ENCODE results near the gene GALNT16.
"Not testable (repeated sequence)": the region's sequence is repeated elsewhere in the genome, so short reads cannot be mapped to it uniquely, and the experiment has no call there.

Gene GALNT16

GRCh38 chr14:69259527-69260189 is at the start of gene GALNT16:
Gene GALNT16, plus strand, starts transcription at chr14:69260158. Its CDS starts 133 bp downstream, at chr14:69260291.
- DNase-seq (ENCODE audit: low read depth in 2 of 2): no peak

GRCh38 chr14:69214393-69214792 is 45.6 kb upstream of the GALNT16 start:
- no peak for DNase-seq (ENCODE audit: low read depth in 2 of 2)

- DNase-seq (ENCODE audit: low read depth in 2 of 2): not testable (repeated sequence)
Measured at GRCh38 chr14:69217663-69218062, 42.3 kb upstream of the GALNT16 start.

GRCh38 chr14:69224946-69225345 is 35.0 kb upstream of the GALNT16 start:
- no peak for DNase-seq (ENCODE audit: low read depth in 2 of 2)

GRCh38 chr14:69226178-69226577 is 33.8 kb upstream of the GALNT16 start:
- no peak for DNase-seq (ENCODE audit: low read depth in 2 of 2)

- DNase-seq (ENCODE audit: low read depth in 2 of 2): no peak
Measured at GRCh38 chr14:69226736-69227135, 33.2 kb upstream of the GALNT16 start.

GRCh38 chr14:69231486-69231885 is 28.5 kb upstream of the GALNT16 start:
- DNase-seq (ENCODE audit: low read depth in 2 of 2): no peak

- no peak for DNase-seq (ENCODE audit: low read depth in 2 of 2)
Measured at GRCh38 chr14:69232388-69232787, 27.6 kb upstream of the GALNT16 start.

- no peak for DNase-seq (ENCODE audit: low read depth in 2 of 2)
Measured at GRCh38 chr14:69234106-69234505, 25.9 kb upstream of the GALNT16 start.

- no peak for DNase-seq (ENCODE audit: low read depth in 2 of 2)
Measured at GRCh38 chr14:69235708-69236107, 24.2 kb upstream of the GALNT16 start.

GRCh38 chr14:69237142-69237541 is 22.8 kb upstream of the GALNT16 start:
- no peak for DNase-seq (ENCODE audit: low read depth in 2 of 2)

- DNase-seq (ENCODE audit: low read depth in 2 of 2): no peak
Measured at GRCh38 chr14:69237584-69237983, 22.4 kb upstream of the GALNT16 start.

- no peak for DNase-seq (ENCODE audit: low read depth in 2 of 2)
Measured at GRCh38 chr14:69238883-69239282, 21.1 kb upstream of the GALNT16 start.

GRCh38 chr14:69240527-69241173 is 19.3 kb upstream of the GALNT16 start:
- no peak for DNase-seq (ENCODE audit: low read depth in 2 of 2)

- DNase-seq (ENCODE audit: low read depth in 2 of 2): no peak
Measured at GRCh38 chr14:69241577-69241976, 18.4 kb upstream of the GALNT16 start.

GRCh38 chr14:69242311-69243224 is 17.4 kb upstream of the GALNT16 start:
- DNase-seq (ENCODE audit: low read depth in 2 of 2): no peak

- DNase-seq (ENCODE audit: low read depth in 2 of 2): no peak
Measured at GRCh38 chr14:69244946-69245345, 15.0 kb upstream of the GALNT16 start.

- DNase-seq (ENCODE audit: low read depth in 2 of 2): no peak
Measured at GRCh38 chr14:69246331-69246730, 13.6 kb upstream of the GALNT16 start.

- no peak for DNase-seq (ENCODE audit: low read depth in 2 of 2)
Measured at GRCh38 chr14:69247676-69248440, 12.1 kb upstream of the GALNT16 start.

- no peak for DNase-seq (ENCODE audit: low read depth in 2 of 2)
Measured at GRCh38 chr14:69249603-69250002, 10.4 kb upstream of the GALNT16 start.

GRCh38 chr14:69252851-69253250 is 7.1 kb upstream of the GALNT16 start:
- DNase-seq (ENCODE audit: low read depth in 2 of 2): no peak

- no peak for DNase-seq (ENCODE audit: low read depth in 2 of 2)
Measured at GRCh38 chr14:69259168-69259526, 811 bp upstream of the GALNT16 start.

Data from stimulated activated CD8-positive, alpha-beta memory T cell treated with anti-CD3 and anti-CD28 coated beads, Interleukin-15, amount 100 ng/mL, for 4 hours (primary cell).